ENCODE data around the gene NPBWR2.

Gene NPBWR2

GRCh38 chr20:64116541-64117431 lies 9.4 kb upstream of the NPBWR2 start:
- H3K36me3 ChIP-seq (ENCODE audit: control insufficient read depth, insufficient read depth, low read length) = no peaks in the 10 kb centered on the region
- no peaks in the 10 kb centered on the region for H3K9me3 ChIP-seq (ENCODE audit: control insufficient read depth, insufficient read depth, low read length)
- H3K4me1 ChIP-seq (ENCODE audit: control insufficient read depth, insufficient read depth, low read length) = no peaks in the 10 kb centered on the region
- no peak overlapping the region for H3K27ac ChIP-seq (ENCODE audit: low read length)
- no CpG with 5 or more reads among the region's 17 CpGs for WGBS (ENCODE audit: insufficient coverage, insufficient read length)
- H3K4me3 ChIP-seq (ENCODE audit: low read length) = no peak overlapping the region
- no peak for DNase-seq (ENCODE audit: low read depth, low spot score)
- H3K27me3 ChIP-seq (ENCODE audit: control insufficient read depth, insufficient read depth, low read length) = no peaks in the 10 kb centered on the region

- no peaks in the 10 kb centered on the region for H3K27me3 ChIP-seq (ENCODE audit: control insufficient read depth, insufficient read depth, low read length)
- H3K4me1 ChIP-seq (ENCODE audit: control insufficient read depth, insufficient read depth, low read length) = no peaks in the 10 kb centered on the region
- no peak for DNase-seq (ENCODE audit: low read depth, low spot score)
- no peaks in the 10 kb centered on the region for H3K36me3 ChIP-seq (ENCODE audit: control insufficient read depth, insufficient read depth, low read length)
- no CpG with 5 or more reads among the region's 21 CpGs for WGBS (ENCODE audit: insufficient coverage, insufficient read length)
- H3K9me3 ChIP-seq (ENCODE audit: control insufficient read depth, insufficient read depth, low read length) = no peaks in the 10 kb centered on the region
- no peak overlapping the region for H3K27ac ChIP-seq (ENCODE audit: low read length)
- no peak overlapping the region for H3K4me3 ChIP-seq (ENCODE audit: low read length)
These were observed 8.7 kb upstream of the NPBWR2 start for GRCh38 chr20:64116016-64116415.

- H3K27ac ChIP-seq (ENCODE audit: low read length) = no peak overlapping the region
- no peaks in the 10 kb centered on the region for H3K4me1 ChIP-seq (ENCODE audit: control insufficient read depth, insufficient read depth, low read length)
- H3K27me3 ChIP-seq (ENCODE audit: control insufficient read depth, insufficient read depth, low read length) = no peaks in the 10 kb centered on the region
- H3K36me3 ChIP-seq (ENCODE audit: control insufficient read depth, insufficient read depth, low read length) = no peaks in the 10 kb centered on the region
- H3K9me3 ChIP-seq (ENCODE audit: control insufficient read depth, insufficient read depth, low read length) = no peaks in the 10 kb centered on the region
- no peak overlapping the region for H3K4me3 ChIP-seq (ENCODE audit: low read length)
- no peak for DNase-seq (ENCODE audit: low read depth, low spot score)
- no CpG with 5 or more reads among the region's 14 CpGs for WGBS (ENCODE audit: insufficient coverage, insufficient read length)
These were observed 8.0 kb upstream of the NPBWR2 start for GRCh38 chr20:64115171-64115911.

GRCh38 chr20:64114356-64114971 lies 7.1 kb upstream of the NPBWR2 start:
- no peak for DNase-seq (ENCODE audit: low read depth, low spot score)
- H3K36me3 ChIP-seq (ENCODE audit: control insufficient read depth, insufficient read depth, low read length) = no peaks in the 10 kb centered on the region
- no peak overlapping the region for H3K27ac ChIP-seq (ENCODE audit: low read length)
- H3K4me3 ChIP-seq (ENCODE audit: low read length) = no peak overlapping the region
- WGBS (ENCODE audit: insufficient coverage, insufficient read length) = no CpG with 5 or more reads among the region's 14 CpGs
- no peaks in the 10 kb centered on the region for H3K4me1 ChIP-seq (ENCODE audit: control insufficient read depth, insufficient read depth, low read length)
- H3K27me3 ChIP-seq (ENCODE audit: control insufficient read depth, insufficient read depth, low read length) = no peaks in the 10 kb centered on the region
- H3K9me3 ChIP-seq (ENCODE audit: control insufficient read depth, insufficient read depth, low read length) = no peaks in the 10 kb centered on the region

- Histone ChIP-seq H3K27me3 (ENCODE audit: control insufficient read depth, insufficient read depth, low read length) (no peaks in the 10 kb centered on the region), H3K27ac (ENCODE audit: low read length) (no peak overlapping the region), H3K36me3 (ENCODE audit: control insufficient read depth, insufficient read depth, low read length) (no peaks in the 10 kb centered on the region), H3K4me3 (ENCODE audit: low read length) (no peak overlapping the region), H3K4me1 (ENCODE audit: control insufficient read depth, insufficient read depth, low read length) (no peaks in the 10 kb centered on the region), H3K9me3 (ENCODE audit: control insufficient read depth, insufficient read depth, low read length) (no peaks in the 10 kb centered on the region)
- no peak for DNase-seq (ENCODE audit: low read depth, low spot score)
- no CpG with 5 or more reads among the region's 13 CpGs for WGBS (ENCODE audit: insufficient coverage, insufficient read length)
These were observed 6.5 kb upstream of the NPBWR2 start for GRCh38 chr20:64113796-64114355.

GRCh38 chr20:64113444-64113775 lies 6.0 kb upstream of the NPBWR2 start:
- H3K27ac ChIP-seq (ENCODE audit: low read length) = no peak overlapping the region
- no CpG with 5 or more reads among the region's 6 CpGs for WGBS (ENCODE audit: insufficient coverage, insufficient read length)
- DNase-seq (ENCODE audit: low read depth, low spot score) = no peak
- no peak overlapping the region for H3K4me3 ChIP-seq (ENCODE audit: low read length)
- H3K36me3 ChIP-seq (ENCODE audit: control insufficient read depth, insufficient read depth, low read length) = no peaks in the 10 kb centered on the region
- no peaks in the 10 kb centered on the region for H3K9me3 ChIP-seq (ENCODE audit: control insufficient read depth, insufficient read depth, low read length)
- H3K27me3 ChIP-seq (ENCODE audit: control insufficient read depth, insufficient read depth, low read length) = no peaks in the 10 kb centered on the region
- no peaks in the 10 kb centered on the region for H3K4me1 ChIP-seq (ENCODE audit: control insufficient read depth, insufficient read depth, low read length)

GRCh38 chr20:64112691-64113443 lies 5.5 kb upstream of the NPBWR2 start:
- Histone ChIP-seq H3K27ac (ENCODE audit: low read length) (no peak overlapping the region), H3K27me3 (ENCODE audit: control insufficient read depth, insufficient read depth, low read length) (no peaks in the 10 kb centered on the region), H3K9me3 (ENCODE audit: control insufficient read depth, insufficient read depth, low read length) (no peaks in the 10 kb centered on the region), H3K4me1 (ENCODE audit: control insufficient read depth, insufficient read depth, low read length) (no peaks in the 10 kb centered on the region), H3K4me3 (ENCODE audit: low read length) (no peak overlapping the region), H3K36me3 (ENCODE audit: control insufficient read depth, insufficient read depth, low read length) (no peaks in the 10 kb centered on the region)
- no CpG with 5 or more reads among the region's 18 CpGs for WGBS (ENCODE audit: insufficient coverage, insufficient read length)
- no peak for DNase-seq (ENCODE audit: low read depth, low spot score)

- H3K9me3 ChIP-seq (ENCODE audit: control insufficient read depth, insufficient read depth, low read length) = no peaks in the 10 kb centered on the region
- H3K27ac ChIP-seq (ENCODE audit: low read length) = no peak overlapping the region
- H3K4me3 ChIP-seq (ENCODE audit: low read length) = no peak overlapping the region
- no peaks in the 10 kb centered on the region for H3K36me3 ChIP-seq (ENCODE audit: control insufficient read depth, insufficient read depth, low read length)
- no peak for DNase-seq (ENCODE audit: low read depth, low spot score)
- no peaks in the 10 kb centered on the region for H3K4me1 ChIP-seq (ENCODE audit: control insufficient read depth, insufficient read depth, low read length)
- no peaks in the 10 kb centered on the region for H3K27me3 ChIP-seq (ENCODE audit: control insufficient read depth, insufficient read depth, low read length)
- no CpG with 5 or more reads among the region's 19 CpGs for whole genome bisulfite sequencing (ENCODE audit: insufficient coverage, insufficient read length)
These were observed 4.7 kb upstream of the NPBWR2 start for GRCh38 chr20:64111841-64112641.

GRCh38 chr20:64110411-64111068 lies 3.2 kb upstream of the NPBWR2 start:
- no peaks in the 10 kb centered on the region for H3K36me3 ChIP-seq (ENCODE audit: control insufficient read depth, insufficient read depth, low read length)
- WGBS (ENCODE audit: insufficient coverage, insufficient read length) = no CpG with 5 or more reads among the region's 10 CpGs
- no peaks in the 10 kb centered on the region for H3K27me3 ChIP-seq (ENCODE audit: control insufficient read depth, insufficient read depth, low read length)
- no peak overlapping the region for H3K27ac ChIP-seq (ENCODE audit: low read length)
- no peak overlapping the region for H3K4me3 ChIP-seq (ENCODE audit: low read length)
- no peaks in the 10 kb centered on the region for H3K9me3 ChIP-seq (ENCODE audit: control insufficient read depth, insufficient read depth, low read length)
- no peak for DNase-seq (ENCODE audit: low read depth, low spot score)
- H3K4me1 ChIP-seq (ENCODE audit: control insufficient read depth, insufficient read depth, low read length) = no peaks in the 10 kb centered on the region; the same call in 1 of the 2 replicates

Data from iPS DF 6.9 (cell line).